Measurements from ENCODE around the gene GNA14. TPM values are rescaled to one million over a fixed set of nuclear protein-coding genes. Genes with fewer than 3 reads are reported as not detected.
"Not testable (repeated sequence)": the region's sequence is repeated elsewhere in the genome, so short reads cannot be mapped to it uniquely, and the experiment has no call there.

GNA14 gene
- polyA plus RNA-seq (ENCODE audit: insufficient read length in 12 of 12) = 1 to 10 TPM in 10 of 12 donors, not detected in 2; 2.8 to 5.5 (median 4.6) TPM
- long read RNA-seq, donor 1, partial matches to known transcripts = 0 of 1 reads
- long read RNA-seq, donor 1, other reads (novel, unspliced or antisense) = 0 of 1 reads
- long read RNA-seq, donor 2 = 0 reads
- long read RNA-seq, donor 3, partial matches to known transcripts = 0 of 2 reads
- long read RNA-seq, donor 3, other reads (novel, unspliced or antisense) = 0 of 2 reads
- long read RNA-seq, donor 4 = 0 reads
- long read RNA-seq, donor 5 = 0 reads
- long read RNA-seq, donor 6 = 0 reads
- long read RNA-seq, donor 7, partial matches to known transcripts = 0 of 1 reads
- long read RNA-seq, donor 7, other reads (novel, unspliced or antisense) = 0 of 1 reads
- long read RNA-seq, donor 8, partial matches to known transcripts = 0 of 1 reads
- long read RNA-seq, donor 8, other reads (novel, unspliced or antisense) = 0 of 1 reads
- long read RNA-seq, donor 9 = 0 reads
- long read RNA-seq, donor 10, partial matches to known transcripts = 0 of 1 reads
- long read RNA-seq, donor 10, other reads (novel, unspliced or antisense) = 0 of 1 reads
- long read RNA-seq, donor 11, partial matches to known transcripts = 0 of 2 reads
- long read RNA-seq, donor 11, other reads (novel, unspliced or antisense) = 0 of 2 reads

DNA sequence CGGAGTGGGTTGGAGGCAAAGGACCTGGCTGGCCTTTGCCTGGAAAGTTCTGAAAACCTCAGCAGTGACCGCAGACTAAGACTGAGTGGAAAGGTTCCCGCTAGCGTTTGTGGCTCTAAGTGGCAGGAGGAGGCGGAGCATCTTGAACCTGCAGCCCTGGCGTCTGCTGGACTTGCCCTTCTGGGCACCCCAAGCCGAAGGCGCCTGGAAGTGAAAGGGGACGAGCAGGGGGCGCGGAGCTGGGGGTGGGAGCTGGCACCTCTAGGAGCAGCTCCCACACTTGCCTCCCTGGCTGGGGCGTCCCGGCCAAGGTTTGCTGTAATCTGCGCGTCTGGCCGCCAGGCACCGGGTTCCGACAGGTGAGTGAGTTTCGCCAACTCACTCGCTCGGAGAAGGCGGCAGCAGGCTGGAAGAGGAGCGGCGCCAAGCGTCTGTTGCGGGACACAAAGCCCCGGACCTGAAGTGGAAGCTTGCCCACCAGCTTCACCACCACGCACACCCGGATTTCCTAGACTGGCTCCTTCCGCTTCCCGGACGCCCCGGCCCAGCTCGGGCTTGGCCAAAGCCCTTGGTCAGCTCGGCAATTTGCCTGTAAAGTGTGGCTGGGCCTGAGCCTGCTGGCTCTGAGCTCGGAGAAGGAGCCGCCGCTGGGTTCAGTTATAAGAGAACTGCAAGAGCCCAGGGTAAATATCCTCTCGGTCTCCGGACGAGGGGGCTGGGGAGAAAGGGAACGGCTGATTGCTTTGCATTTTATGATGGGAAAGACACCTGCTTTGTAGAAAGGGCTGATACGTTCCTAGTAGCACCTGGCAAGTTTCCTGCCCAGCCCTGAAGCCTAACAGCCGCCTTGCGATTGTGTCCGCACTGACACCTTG is at the start of gene GNA14:
GNA14 (minus strand) TSS at position 89 of the 875 bp plus-strand sequence. CDS start 529 bp downstream, outside the sequence.
- peak; percentile 41 for DNase-seq

DNA sequence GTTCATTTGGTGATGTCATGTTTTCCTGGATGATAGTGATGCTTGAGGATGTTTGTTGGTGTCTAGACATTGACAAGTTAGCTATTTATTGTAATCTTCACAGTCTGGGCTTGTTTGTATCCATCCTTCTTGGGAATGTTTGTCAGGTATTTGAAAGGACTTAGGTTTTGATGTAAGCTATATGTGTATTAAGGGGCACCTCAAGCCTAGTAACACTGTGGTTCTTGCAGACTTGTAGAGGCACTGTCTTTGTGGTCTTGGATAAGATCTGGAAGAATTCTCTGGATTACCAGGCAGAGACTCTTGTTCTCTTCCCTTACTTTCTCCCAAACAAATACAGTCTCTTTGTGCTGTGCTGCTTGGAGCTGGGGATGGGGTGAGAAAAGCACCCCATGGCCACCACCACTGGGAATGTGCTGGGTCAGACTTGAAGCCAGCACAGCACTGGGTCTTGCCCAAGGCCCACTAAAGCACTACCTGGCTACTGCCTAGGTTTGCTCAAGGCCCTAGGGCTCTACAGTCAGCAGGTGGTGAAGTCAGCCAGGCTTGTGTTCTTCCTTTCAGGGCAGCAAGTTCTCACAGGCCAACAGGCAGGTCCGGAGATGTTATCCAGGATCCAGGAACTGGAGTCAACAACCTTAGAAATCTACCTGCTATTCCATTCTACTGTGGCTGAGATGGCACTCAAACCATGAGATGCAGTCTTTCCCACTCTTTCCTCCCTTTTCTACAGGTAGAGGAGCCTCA is 49.3 kb upstream of the GNA14 start:
- no peak for DNase-seq

DNA sequence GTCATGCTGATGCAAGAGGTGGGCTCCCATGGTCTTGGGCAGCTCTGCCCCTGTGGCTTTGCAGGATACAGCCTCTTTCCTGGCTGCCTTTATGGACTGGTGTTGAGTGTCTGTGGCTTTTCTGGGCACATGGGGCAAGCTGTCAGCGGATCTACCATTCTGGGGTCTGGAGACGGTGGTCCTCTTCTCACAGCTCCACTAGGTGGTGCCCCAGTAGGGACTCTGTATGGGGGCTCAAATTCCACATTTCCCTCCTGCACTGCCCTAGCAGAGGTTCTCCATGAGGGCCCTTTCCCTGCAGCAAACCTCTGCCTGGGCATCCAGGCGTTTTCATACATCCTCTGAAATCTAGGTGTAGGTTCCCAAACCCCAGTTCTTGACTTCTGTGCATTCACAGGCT is 42.6 kb upstream of the GNA14 start:
- not testable (repeated sequence) for DNase-seq

DNA sequence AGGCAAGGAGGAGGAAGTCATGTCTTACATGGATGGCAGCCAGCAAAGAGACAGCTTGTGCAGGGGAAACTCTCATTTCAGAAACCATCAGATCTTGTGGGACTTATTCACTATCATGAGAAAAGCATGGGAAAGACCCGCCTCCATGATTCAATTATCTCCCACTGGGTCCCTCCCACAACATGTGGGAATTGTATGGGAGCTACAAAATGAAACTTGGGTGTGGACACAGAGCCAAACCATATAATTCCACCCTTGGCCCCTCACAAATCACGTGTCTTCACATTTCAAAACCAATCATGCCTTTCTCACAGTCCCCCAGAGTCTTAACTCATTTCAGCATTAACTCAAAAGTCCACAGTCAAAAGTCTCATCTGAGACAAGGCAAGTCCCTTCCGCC is 42.0 kb upstream of the GNA14 start:
- DNase-seq = not testable (repeated sequence)

DNA sequence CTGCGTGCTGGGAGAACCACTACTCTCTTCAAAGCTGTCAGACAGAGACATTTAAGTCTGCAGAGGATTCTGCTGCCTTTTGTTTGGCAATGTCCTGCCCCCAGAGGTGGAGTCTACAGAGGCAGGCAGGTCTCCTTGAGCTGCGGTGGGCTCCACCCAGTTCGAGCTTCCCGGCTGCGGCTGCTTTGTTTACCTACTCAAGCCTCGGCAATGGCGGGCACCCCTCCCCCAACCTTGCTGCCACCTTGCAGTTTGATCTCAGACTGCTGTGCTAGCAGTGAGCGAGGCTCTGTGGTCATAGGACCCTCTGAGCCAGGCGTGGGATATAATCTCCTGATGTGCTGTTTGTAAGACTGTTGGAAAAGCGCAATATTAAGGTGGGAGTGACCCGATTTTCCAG is 39.6 kb upstream of the GNA14 start:
- DNase-seq = not testable (repeated sequence)

DNA sequence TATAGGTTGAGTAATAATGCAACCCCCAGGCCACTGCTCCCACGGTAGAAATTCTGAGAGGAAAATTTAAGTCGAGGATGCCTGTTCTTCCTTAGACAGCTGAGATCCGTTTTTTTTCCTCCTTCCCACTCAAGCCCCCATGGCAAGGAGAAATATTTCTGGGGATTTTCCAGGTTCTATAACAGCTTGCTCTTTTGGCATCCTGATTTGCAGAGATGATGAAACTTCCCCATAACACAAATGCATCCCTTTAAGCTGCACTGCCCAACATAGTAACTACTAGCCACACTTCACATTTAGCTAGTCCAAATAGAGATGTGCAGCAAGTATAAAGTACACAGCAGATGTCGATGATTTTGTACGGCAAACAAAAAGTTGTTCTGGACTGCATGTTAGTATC is 32.5 kb upstream of the GNA14 start:
- no peak for DNase-seq

DNA sequence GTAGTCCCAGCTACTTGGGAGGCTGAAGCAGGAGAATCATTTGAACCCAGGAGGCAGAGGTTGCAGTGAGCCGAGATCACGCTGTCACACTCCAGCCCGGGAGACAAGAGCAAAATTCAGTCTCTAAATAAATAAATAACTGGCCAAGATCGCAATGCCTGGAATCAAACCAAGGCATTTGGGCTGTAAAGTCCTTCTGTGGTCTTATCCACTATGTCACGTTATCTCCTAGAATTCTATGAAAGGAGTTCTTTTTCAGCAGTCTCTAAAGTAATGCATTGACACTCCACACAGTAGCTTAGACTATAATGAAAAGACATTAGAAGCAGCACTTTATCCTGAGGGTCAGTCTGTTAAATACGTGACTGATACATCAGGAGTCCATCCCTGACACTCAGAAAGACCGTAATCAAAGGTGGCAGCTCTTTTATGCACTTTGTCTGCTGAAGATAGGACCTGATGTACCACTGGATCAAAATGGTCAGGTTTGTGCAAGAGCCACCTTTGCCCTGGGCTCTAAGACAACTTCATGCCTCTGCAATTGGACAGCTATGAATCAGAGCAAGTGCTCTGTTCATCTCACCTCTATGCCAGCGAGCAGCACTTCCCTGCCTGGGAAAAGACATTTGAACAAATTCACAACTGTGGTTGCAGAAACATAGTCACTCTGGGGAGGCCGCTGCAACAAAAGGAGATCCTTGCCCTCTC is 31.7 kb upstream of the GNA14 start:
- DNase-seq = no peak

DNA sequence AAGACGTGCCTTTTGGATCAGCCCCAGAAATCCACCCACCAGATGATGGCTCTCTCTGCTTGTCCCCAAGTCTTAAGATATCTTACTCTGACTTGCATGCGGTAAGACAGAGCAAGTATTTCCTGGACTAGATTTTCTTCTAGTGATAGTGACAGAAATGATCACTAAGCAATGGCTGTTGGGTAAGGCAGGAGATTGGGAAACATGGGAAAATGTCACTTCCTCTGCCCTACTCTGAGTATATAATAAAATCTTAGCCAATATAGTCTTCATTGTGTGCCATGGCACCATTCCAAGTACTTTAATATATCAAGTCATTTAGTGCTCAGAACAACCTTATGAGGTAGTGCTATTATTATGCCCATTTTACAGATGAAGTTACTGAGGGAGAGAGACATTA is 31.0 kb upstream of the GNA14 start:
- no peak for DNase-seq

DNA sequence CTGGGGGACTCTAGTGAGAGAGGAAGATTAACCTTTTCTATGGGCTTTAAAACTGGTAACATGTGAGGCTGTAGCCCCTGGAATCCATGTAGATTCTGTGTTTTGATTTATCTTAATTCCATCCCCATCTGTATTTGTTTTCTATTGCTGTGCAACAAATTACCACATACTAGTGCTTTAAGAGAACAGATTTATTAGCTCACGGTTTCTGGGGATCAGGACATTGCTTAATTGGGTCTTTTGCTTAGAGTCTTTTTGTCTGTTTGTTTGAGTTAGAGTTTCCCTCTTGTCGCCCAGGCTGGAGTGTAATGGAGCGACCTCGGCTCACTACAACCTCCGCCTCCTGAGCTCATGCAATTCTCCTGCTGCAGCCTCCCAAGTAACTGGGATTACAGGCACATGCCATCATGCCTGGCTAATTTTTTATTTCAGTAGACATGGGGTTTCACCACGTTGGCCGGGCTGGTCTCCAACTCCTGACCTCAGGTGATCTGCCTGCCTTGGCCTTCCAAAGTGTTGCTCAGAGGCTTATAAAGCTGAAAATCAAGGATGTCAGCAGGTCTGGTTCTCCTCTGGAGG is 29.9 kb upstream of the GNA14 start:
- DNase-seq = no peak

DNA sequence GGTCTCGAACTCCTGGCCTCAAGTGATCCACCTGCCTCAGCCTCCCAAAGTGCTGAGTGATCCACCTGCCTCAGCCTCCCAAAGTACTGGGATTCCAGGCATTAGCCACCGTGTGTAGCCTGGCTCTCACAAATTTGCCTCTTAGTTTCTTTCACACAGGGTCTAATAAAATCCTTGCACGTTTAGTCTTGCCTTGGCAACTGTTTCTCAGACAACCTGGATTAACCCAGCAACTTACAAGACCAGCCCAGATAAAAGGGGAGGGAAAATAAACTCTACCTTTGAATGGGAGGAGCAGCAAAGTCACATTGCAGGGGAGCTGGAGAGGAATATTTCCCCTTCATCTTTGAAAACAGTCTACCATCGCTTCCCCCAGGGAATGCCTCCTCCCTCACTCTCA is 29.3 kb upstream of the GNA14 start:
- no peak for DNase-seq

DNA sequence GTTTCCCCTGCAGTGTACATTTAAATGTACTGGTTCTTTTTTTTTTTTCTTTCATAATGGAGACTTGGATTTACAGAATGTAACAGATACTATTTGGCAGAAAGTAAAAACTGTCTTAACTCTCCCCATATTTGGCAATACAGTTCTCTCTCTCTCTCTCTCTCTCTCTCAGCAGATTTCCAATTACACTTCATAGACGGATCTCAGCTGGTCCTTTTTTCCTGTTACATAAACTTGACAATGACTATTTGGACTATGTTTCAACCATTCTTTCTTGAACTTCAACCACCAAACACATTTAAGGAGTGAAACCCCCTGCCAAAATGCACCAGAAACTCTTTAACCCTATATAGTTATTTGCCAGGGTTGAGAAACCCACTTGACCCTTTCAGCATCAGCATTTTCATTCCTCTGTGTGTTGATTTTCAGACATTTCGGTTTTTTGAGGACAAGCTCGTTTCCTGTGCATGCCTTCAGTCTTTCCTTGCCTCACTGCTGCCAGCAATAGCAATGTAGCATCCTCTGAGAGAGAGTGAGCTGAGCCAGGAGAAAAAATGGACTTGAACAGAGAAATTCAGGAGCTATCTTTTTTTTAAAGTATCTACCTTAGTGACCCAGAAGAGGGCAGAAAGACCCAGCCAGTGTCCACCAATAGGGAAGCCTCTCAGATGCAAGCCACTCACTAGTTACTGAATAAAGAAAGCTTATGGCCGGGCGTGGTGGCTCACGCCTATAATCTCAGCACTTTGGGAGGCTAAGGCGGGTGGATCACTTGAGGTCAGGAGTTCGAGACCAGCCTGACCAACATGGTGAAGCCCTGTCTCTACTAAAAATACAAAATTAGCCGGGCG is 26.0 kb upstream of the GNA14 start:
- peak; percentile 50 for DNase-seq

DNA sequence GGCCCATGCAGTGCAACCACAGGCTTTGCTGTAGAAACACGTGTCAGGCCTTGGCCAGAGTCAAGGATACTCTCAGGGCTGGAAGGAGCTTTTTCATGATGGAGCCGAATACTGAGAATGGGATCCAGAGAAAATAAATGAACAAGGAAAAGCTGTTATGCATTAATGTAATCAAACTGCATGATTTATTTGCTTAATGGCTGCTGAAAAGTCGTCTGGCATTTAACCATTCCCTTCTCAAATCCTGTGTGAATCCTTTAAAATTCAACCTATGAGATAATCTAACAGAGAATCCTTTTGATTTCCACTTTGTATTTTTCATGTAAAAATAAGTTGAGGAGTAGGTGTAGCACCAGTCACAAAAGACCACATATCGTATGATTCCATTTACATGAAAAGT is 24.1 kb upstream of the GNA14 start:
- no peak for DNase-seq

DNA sequence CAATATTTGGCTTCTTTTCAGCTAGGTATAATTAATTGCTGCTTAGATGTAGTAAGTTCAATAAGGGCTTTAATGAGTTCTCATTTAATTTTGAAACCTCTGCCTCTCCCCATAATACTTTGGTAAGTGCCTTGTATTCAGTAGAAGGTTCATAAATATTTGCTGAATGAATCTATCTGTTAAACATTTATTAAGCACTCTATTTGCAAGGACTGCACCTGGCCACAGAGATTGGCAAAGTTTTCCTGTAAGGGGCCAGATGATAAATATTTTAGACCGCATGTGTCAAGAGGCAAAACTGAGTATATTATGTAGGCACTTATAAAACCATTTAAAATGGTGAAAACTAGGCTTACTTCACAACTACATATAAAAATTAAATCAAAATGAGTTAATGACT is 19.0 kb upstream of the GNA14 start:
- no peak for DNase-seq

DNA sequence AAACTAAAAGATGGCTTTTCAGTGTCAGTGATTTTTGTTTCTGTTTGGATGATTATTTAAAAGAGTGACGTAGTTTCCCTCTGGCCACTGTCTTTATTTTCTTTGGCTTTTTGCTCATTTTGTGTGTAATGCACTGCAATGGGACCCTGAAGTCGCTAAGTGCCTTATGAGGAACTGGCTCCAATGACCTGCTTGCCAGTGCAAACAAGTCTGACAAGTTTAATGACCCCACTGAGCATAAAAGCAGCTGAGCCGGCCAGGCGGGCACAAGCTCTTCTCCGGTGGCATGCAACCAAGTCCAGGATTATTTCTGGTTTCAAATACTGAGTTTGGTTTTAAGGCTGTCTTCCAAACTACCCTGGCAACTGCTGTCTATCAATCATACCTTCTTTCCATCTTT is 15.6 kb upstream of the GNA14 start:
- DNase-seq = no peak

DNA sequence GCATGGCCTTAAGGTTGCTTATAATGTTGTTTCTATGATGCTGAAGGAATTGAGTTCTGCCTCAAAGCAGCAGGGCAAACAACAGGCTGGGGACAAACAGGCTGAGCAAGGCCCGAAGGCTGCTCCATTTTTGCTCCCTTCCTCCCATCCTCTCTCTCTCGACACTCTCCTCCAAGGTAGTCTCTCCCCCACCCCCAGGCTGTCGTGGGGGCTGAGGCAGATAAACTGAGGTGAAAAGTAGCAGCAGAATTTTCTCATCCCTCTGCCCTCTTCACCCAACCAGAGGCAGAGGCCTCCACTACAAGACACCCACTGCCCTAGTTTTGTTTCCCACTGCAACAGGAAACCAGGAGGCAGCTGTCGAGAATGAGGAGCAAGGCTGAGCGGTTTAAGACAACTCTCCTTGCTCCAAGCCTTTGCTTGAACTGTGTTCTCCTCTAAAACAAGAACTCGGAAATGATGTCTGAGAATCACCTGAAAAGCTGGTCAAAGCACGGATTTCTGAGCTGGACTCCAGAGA is 13.5 kb upstream of the GNA14 start:
- no peak for DNase-seq

DNA sequence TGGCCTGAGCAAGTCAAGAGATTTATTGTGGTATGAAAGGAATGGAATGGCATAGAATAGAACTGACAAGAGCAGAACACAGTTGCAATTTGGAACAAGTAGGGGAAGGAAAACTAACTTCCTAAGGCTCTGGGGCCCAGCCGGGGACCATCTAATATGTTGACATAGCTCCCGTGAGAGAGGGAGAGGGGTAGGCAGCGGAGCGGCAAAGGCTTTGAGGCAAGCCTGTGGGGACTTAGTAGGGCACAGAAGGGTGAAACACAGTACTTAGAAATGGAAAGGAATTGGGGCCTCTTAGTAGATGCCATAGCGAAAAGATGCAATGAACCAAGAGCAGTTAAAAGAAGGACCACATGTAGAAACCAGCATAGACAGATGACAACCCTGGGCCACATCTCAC is 11.8 kb upstream of the GNA14 start:
- DNase-seq = no peak

DNA sequence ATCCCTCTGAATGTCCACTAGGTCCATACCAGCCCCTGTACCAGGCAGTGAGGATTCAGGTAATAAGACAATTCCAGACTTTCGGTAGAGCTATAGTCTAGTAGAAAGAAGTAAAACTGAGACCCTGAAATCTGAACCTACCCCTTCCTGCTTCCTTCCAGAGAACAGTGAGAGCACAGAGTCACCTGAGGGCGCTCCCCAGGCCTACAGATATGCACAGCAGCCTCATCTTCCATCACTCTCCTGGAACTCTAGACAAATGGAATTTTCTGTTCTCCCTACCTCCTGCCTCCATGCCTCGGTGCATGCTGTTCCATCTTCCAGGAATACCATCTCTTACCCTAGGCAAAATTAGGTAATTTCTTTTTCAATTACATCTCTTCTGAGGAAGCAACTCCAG is 3.1 kb upstream of the GNA14 start:
- no peak for DNase-seq

DNA sequence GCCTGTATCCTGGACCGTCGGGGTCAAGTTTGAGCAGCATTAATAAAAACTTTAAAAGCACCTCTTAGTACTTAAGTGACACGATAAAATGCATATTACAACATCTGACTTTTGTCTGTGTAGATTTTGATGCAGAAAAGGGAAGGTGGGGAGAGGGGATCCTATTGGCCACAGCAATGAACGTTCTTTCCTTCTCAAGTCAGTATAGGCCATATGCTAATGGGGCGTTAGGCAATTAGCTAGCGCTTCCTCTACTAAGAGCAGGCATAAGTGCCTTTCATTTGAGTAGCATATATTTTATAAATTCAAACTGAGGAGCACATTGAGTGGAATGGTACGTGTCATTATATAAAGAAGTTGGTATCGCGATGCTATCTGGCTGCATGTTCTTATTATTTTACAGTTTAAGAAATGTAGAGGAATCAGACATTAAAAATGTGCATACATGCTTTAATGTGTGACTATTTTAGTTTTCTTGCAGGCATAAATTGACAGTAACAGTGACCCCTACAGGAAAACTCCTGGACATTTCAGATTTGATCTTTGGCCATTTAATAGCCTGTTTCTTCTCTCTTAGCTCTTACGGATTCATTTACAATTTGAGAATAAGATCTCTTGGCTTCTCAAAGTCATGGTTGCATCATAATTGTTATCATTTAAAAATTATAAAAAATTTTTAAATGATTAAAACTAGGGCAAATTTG is 1.1 kb upstream of the GNA14 start:
- DNase-seq = no peak

Measured in muscle of arm (tissue), 14 donors.